Measurements from ENCODE around the gene MYH14. TPM values are rescaled to one million over a fixed set of nuclear protein-coding genes. Genes with fewer than 3 reads are reported as not detected.

Gene MYH14
- polyA plus RNA-seq, 3 donors = not detected

DNA sequence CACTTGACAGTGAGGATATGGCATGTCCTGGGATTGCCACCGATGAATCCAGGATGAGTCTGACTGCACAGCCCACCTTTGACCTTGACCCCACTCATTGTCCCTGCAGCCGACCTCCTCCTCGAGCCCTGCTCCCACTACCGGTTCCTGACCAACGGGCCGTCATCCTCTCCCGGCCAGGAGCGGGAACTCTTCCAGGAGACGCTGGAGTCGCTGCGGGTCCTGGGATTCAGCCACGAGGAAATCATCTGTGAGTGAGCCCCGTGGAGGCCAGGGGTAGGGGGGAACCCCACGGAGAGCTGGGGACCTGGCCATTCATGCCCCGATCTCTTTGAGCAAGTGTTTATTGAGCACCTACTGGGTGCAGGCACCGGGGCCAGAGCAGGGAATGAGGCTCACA, 28.4 kb downstream of the MYH14 start:
- intact Hi-C loops (cut with micrococcal nuclease) = no loop called here
- H3K27me3 Mint-ChIP-seq (ENCODE audit: low read depth in 3 of 3) = peaks cover 7 to 41% (median 11%) of the 10 kb centered on the region in 3 donors
- DNase-seq = no peak
- H3K4me3 Mint-ChIP-seq = no peak overlapping the region
- Histone ChIP-seq H3K36me3 (replicated peaks in 1 of 2; ENCODE audit: control insufficient read depth in 1 of 2, insufficient read depth in 2 of 2, low read length in 2 of 2) (no peaks in the 10 kb centered on the region), H3K27ac (ENCODE audit: low read depth in 1 of 2, low read length in 2 of 2) (no peak overlapping the region), H4K20me1 (ENCODE audit: insufficient read depth, low read length) (no peaks in the 10 kb centered on the region), H3K9ac (ENCODE audit: insufficient read depth, low read length, poor library complexity, severe bottlenecking) (no peak overlapping the region), H3K4me1 (ENCODE audit: control insufficient read depth in 1 of 2, insufficient read depth in 2 of 2, low read length in 2 of 2) (peaks cover 22 to 23% of the 10 kb centered on the region in 2 donors), H3K4me3 (replicated peaks in 1 of 3; ENCODE audit: low read depth in 2 of 3, low read length in 3 of 3) (no peak overlapping the region), H3K27me3 (ENCODE audit: control insufficient read depth in 2 of 2, insufficient read depth in 2 of 2, low read length in 2 of 2) (peaks cover 0 to 11% of the 10 kb centered on the region in 2 donors), H3K9me3 (replicated peaks in 1 of 2; ENCODE audit: control insufficient read depth in 1 of 2, insufficient read depth in 1 of 2, low read length in 2 of 2) (no peaks in the 10 kb centered on the region), H2AFZ (ENCODE audit: insufficient read depth, low read depth, low read length, poor library complexity, severe bottlenecking) (no peak overlapping the region), H3K79me2 (ENCODE audit: insufficient read depth, low read length) (no peaks in the 10 kb centered on the region), H3K4me2 (replicated peaks; ENCODE audit: extremely low read depth, low read length, poor library complexity, severe bottlenecking) (no peak overlapping the region)
- peak overlapping the region in 1 of 7 donors; percentile 77 for H3K27ac Mint-ChIP-seq
- peaks cover 0 to 10% (median 0%) of the 10 kb centered on the region in 7 donors for H3K9me3 Mint-ChIP-seq
- peaks cover 25% of the 10 kb centered on the region for H3K4me1 Mint-ChIP-seq
- WGBS (ENCODE audit: insufficient coverage) = 84% methylated on average over 16 of the region's 16 CpGs
- no peaks in the 10 kb centered on the region for H3K36me3 Mint-ChIP-seq
- no peak for TF ChIP-seq CTCF (IDR thresholded peaks at IDR 0.05)

DNA sequence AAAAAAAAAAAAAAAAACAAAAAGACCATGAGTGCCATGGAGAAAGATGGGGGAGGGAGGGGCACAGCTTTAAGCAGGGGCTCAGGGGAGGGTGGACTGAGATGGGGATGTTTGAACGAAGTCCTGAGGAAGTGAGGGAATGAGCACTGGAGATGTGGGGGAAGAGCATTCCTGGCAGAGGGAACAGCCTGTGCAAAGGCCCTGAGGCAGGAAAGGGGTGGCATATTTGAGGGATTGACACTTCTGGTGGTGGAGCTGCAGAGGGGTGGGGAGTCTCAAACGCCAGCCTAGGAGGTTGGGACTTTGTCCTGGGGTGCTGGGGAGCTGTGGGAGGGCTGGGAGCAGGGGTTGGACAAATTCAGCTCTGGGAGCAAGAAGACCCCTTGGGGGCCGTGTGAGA, 29.2 kb downstream of the MYH14 start:
- H3K4me3 Mint-ChIP-seq = no peak overlapping the region
- no peak for DNase-seq

More for the DNA sequence above, 29.2 kb downstream of the MYH14 start:
- peaks cover 25% of the 10 kb centered on the region for H3K4me1 Mint-ChIP-seq
- no peaks in the 10 kb centered on the region for H3K79me2 ChIP-seq (ENCODE audit: insufficient read depth, low read length)
- no peaks in the 10 kb centered on the region for H3K36me3 Mint-ChIP-seq
- H3K27me3 Mint-ChIP-seq (ENCODE audit: low read depth in 3 of 3) = peaks cover 10 to 43% (median 11%) of the 10 kb centered on the region in 3 donors
- H3K4me3 ChIP-seq (replicated peaks in 1 of 3; ENCODE audit: low read depth in 2 of 3, low read length in 3 of 3) = no peak overlapping the region
- H3K4me1 ChIP-seq (ENCODE audit: control insufficient read depth in 1 of 2, insufficient read depth in 2 of 2, low read length in 2 of 2) = peaks cover 22 to 23% of the 10 kb centered on the region in 2 donors
- H3K27ac ChIP-seq (ENCODE audit: low read depth in 1 of 2, low read length in 2 of 2) = no peak overlapping the region
- no peaks in the 10 kb centered on the region for H4K20me1 ChIP-seq (ENCODE audit: insufficient read depth, low read length)
- H2AFZ ChIP-seq (ENCODE audit: insufficient read depth, low read depth, low read length, poor library complexity, severe bottlenecking) = no peak overlapping the region
- TF ChIP-seq CTCF (IDR thresholded peaks at IDR 0.05) = no peak
- WGBS (ENCODE audit: insufficient coverage) = 90% methylated on average over 3 of the region's 3 CpGs
- peaks cover 0 to 10% (median 0%) of the 10 kb centered on the region in 7 donors for H3K9me3 Mint-ChIP-seq
- intact Hi-C loops (cut with micrococcal nuclease) = no loop called here
- peak overlapping the region in 1 of 7 donors; percentile 59 for H3K27ac Mint-ChIP-seq
- peaks cover 0 to 11% of the 10 kb centered on the region in 2 donors for H3K27me3 ChIP-seq (ENCODE audit: control insufficient read depth in 2 of 2, insufficient read depth in 2 of 2, low read length in 2 of 2)
- H3K4me2 ChIP-seq (replicated peaks; ENCODE audit: extremely low read depth, low read length, poor library complexity, severe bottlenecking) = no peak overlapping the region
- no peak overlapping the region for H3K9ac ChIP-seq (ENCODE audit: insufficient read depth, low read length, poor library complexity, severe bottlenecking)
- H3K36me3 ChIP-seq (replicated peaks in 1 of 2; ENCODE audit: control insufficient read depth in 1 of 2, insufficient read depth in 2 of 2, low read length in 2 of 2) = no peaks in the 10 kb centered on the region
- H3K9me3 ChIP-seq (replicated peaks in 1 of 2; ENCODE audit: control insufficient read depth in 1 of 2, insufficient read depth in 1 of 2, low read length in 2 of 2) = no peaks in the 10 kb centered on the region

Measured in CD14-positive monocyte (primary cell).